Skin epidermis (tissue), 12 donors: ENCODE measurements around the gene ZBTB7A.
A peak's percentile ranks its signal among the peaks of the same experiment; 100 is the strongest.
"Not testable (repeated sequence)": the region's sequence is repeated elsewhere in the genome, so short reads cannot be mapped to it uniquely, and the experiment has no call there.

Experiments
- H3K27ac ChIP-seq, 21 experiments: fragments of 200-600 bp; sonication (generic) in 11 of 21; one replicate each; pipeline ENCODE4 v1.5.0; 2020; ENCODE audit warnings: mild to moderate bottlenecking in 3 of 21, inconsistent platforms in 2 of 21, moderate library complexity in 2 of 21
- H3K4me3 ChIP-seq, 7 experiments: fragments of 200-600 bp; sonication (generic) in 2 of 7; one replicate each; pipeline ENCODE4 v1.5.0; 2020; ENCODE audit warnings: inconsistent platforms in 2 of 7, mild to moderate bottlenecking in 2 of 7, moderate library complexity in 1 of 7

Gene ZBTB7A

GRCh38 chr19:4027146-4027545 lies 39.6 kb downstream of the ZBTB7A start:
- no peak overlapping the region for H3K27ac ChIP-seq
- no peak overlapping the region for H3K4me3 ChIP-seq

- peak overlapping the region in 1 of 21 experiments; percentile 17 for H3K27ac ChIP-seq
Observed at GRCh38 chr19:4025317-4025716, 41.4 kb downstream of the ZBTB7A start.

GRCh38 chr19:4023600-4024398 lies 42.9 kb downstream of the ZBTB7A start:
- Histone ChIP-seq H3K4me3 (no peak overlapping the region), H3K27ac (peak overlapping the region in 1 of 21 experiments; percentile 41)

More at GRCh38 chr19:4025317-4025716, 41.4 kb downstream of the ZBTB7A start:
- H3K4me3 ChIP-seq = no peak overlapping the region

GRCh38 chr19:4019578-4019977 lies 47.1 kb downstream of the ZBTB7A start:
- Histone ChIP-seq H3K27ac (no peak overlapping the region), H3K4me3 (no peak overlapping the region)

GRCh38 chr19:4018775-4019504 lies 47.8 kb downstream of the ZBTB7A start:
- Histone ChIP-seq H3K27ac (peak overlapping the region in 1 of 21 experiments; percentile 21), H3K4me3 (no peak overlapping the region)

- H3K27ac ChIP-seq = no peak overlapping the region
- no peak overlapping the region for H3K4me3 ChIP-seq
Observed at GRCh38 chr19:4018140-4018613, 48.5 kb downstream of the ZBTB7A start.

- H3K27ac ChIP-seq = peak overlapping the region in 1 of 21 experiments; percentile 20
Observed at GRCh38 chr19:4016903-4017638, 49.6 kb downstream of the ZBTB7A start.

GRCh38 chr19:4016486-4016885 lies 50.2 kb downstream of the ZBTB7A start:
- H3K4me3 ChIP-seq = no peak overlapping the region
- no peak overlapping the region for H3K27ac ChIP-seq

More at GRCh38 chr19:4016903-4017638, 49.6 kb downstream of the ZBTB7A start:
- H3K4me3 ChIP-seq = no peak overlapping the region

- H3K27ac ChIP-seq = peak overlapping the region in 2 of 21 experiments; percentile 4 to 57
- no peak overlapping the region for H3K4me3 ChIP-seq
Observed at GRCh38 chr19:4015705-4016402, 50.8 kb downstream of the ZBTB7A start.

GRCh38 chr19:4014541-4015491 lies 51.9 kb downstream of the ZBTB7A start:
- Histone ChIP-seq H3K4me3 (no peak overlapping the region), H3K27ac (peak overlapping the region in 2 of 21 experiments; percentile 4)

GRCh38 chr19:4013886-4014540 lies 52.7 kb downstream of the ZBTB7A start:
- Histone ChIP-seq H3K4me3 (no peak overlapping the region), H3K27ac (no peak overlapping the region)

GRCh38 chr19:4012975-4013634 lies 53.6 kb downstream of the ZBTB7A start:
- Histone ChIP-seq H3K4me3 (no peak overlapping the region), H3K27ac (no peak overlapping the region)

- Histone ChIP-seq H3K4me3 (no peak overlapping the region), H3K27ac (no peak overlapping the region)
Observed at GRCh38 chr19:4012092-4012974, 54.4 kb downstream of the ZBTB7A start.

- not testable (repeated sequence) for H3K4me3 ChIP-seq
Observed at GRCh38 chr19:4011430-4011829, 55.3 kb downstream of the ZBTB7A start.

GRCh38 chr19:4010808-4011110 lies 55.9 kb downstream of the ZBTB7A start:
- Histone ChIP-seq H3K27ac (peak overlapping the region in 2 of 21 experiments; percentile 6 to 39), H3K4me3 (no peak overlapping the region)

More at GRCh38 chr19:4011430-4011829, 55.3 kb downstream of the ZBTB7A start:
- peak overlapping the region in 1 of 21 experiments; percentile 39 for H3K27ac ChIP-seq

- Histone ChIP-seq H3K4me3 (no peak overlapping the region), H3K27ac (peak overlapping the region in 1 of 21 experiments; percentile 39)
Observed at GRCh38 chr19:4009990-4010807, 56.5 kb downstream of the ZBTB7A start.
